OCI-LY1 (cell line): Measurements from ENCODE around the gene FAM133A.

Experiments used
- CTCF ChIP-seq: fragments of 200-600 bp; sonication (generic), shearing (Covaris generic); IDR thresholded peaks from 2 replicates; pipeline ENCODE4 v1.5.1; 2017; ENCODE audit warnings: mild to moderate bottlenecking, antibody characterized with exemption, low read length, moderate library complexity, mixed read lengths
- EZH2 ChIP-seq: fragments of 200-600 bp; sonication (generic), shearing (Covaris generic); IDR thresholded peaks from 2 replicates; pipeline ENCODE4 v1.8.0; 2017; ENCODE audit warnings: borderline replicate concordance, mixed run types, mild to moderate bottlenecking, antibody characterized with exemption, low read length, moderate library complexity, mixed read lengths

GRCh38 chrX:93695981-93696380 is 22.0 kb downstream of the FAM133A start:
- TF ChIP-seq CTCF (no peak), EZH2 (no peak)
